Measurements from ENCODE around the gene DRD2.
A peak's percentile ranks its signal among the peaks of the same experiment; 100 is the strongest.

The DRD2 gene

GRCh38 chr11:113373981-113374560 is 101.1 kb downstream of the DRD2 start:
- FAIRE-seq (no peak), DNase-seq (ENCODE audit: low spot score) (no peak)

GRCh38 chr11:113373306-113373705 is 101.9 kb downstream of the DRD2 start:
- DNase-seq (ENCODE audit: low spot score) (peak; percentile 60), FAIRE-seq (peak; percentile 55)

GRCh38 chr11:113372309-113372708 is 102.9 kb downstream of the DRD2 start:
- no peak for FAIRE-seq
- DNase-seq (ENCODE audit: low spot score): no peak

- DNase-seq (ENCODE audit: low spot score) (no peak), FAIRE-seq (peak; percentile 48)
Observed at GRCh38 chr11:113370634-113371033, 104.6 kb downstream of the DRD2 start.

- DNase-seq (ENCODE audit: low spot score) (no peak), FAIRE-seq (no peak)
Observed at GRCh38 chr11:113369411-113369810, 105.8 kb downstream of the DRD2 start.

- FAIRE-seq: no peak
- DNase-seq (ENCODE audit: low spot score): no peak
Observed at GRCh38 chr11:113365895-113366294, 109.3 kb downstream of the DRD2 start.

- DNase-seq (ENCODE audit: low spot score) (no peak), FAIRE-seq (no peak)
Observed at GRCh38 chr11:113363996-113364641, 111.1 kb downstream of the DRD2 start.

GRCh38 chr11:113363406-113363805 is 111.8 kb downstream of the DRD2 start:
- FAIRE-seq: peak; percentile 73

More at GRCh38 chr11:113363406-113363805, 111.8 kb downstream of the DRD2 start:
- no peak for DNase-seq (ENCODE audit: low spot score)
